A673 (cell line): ENCODE results near the gene FAM83D. TPM values are rescaled to one million over a fixed set of nuclear protein-coding genes. Genes with fewer than 3 reads are reported as not detected.

Experiments
- BruUV-seq: library from RNA; stranded (reverse); fragments of 400-500 nt; replicated peaks from 2 replicates; lab custom pipeline; 2021; lab: Mats Ljungman, UMichigan
- CTCF ChIA-PET: fragments of 300-600 bp; sonication (Branson Sonifier 250); formaldehyde crosslinking; loops from one replicate; lab custom pipeline; 2022; ENCODE audit warnings: antibody characterized with exemption; lab: Charles Lee
- POLR2A ChIA-PET: fragments of 300-600 bp; sonication (Branson Sonifier 250); formaldehyde crosslinking; loops from one replicate; lab custom pipeline; 2022; ENCODE audit warnings: antibody characterized with exemption; ENCODE audit not compliant: low non-redundant PET; lab: Charles Lee
- DNase-seq: peaks from one replicate; pipeline ENCODE4 v3.0.0-alpha.2; 2015; ENCODE audit warnings: low spot score
- H3K27ac ChIP-seq: fragments of 200-600 bp; sonication (generic); 2 replicates; pipeline ENCODE4 v1.5.1; 2016; ENCODE audit warnings: mixed run types, low read depth, mild to moderate bottlenecking, mixed read lengths, antibody characterized with exemption, low read length; ENCODE audit not compliant: poor library complexity, severe bottlenecking
- H3K27me3 ChIP-seq: fragments of 200-600 bp; sonication (generic); replicated peaks from 2 replicates; pipeline ENCODE4 v1.6.1; 2017; ENCODE audit warnings: mixed run types, low read depth, mild to moderate bottlenecking, mixed read lengths, antibody characterized with exemption, low read length; ENCODE audit not compliant: insufficient read depth, poor library complexity
- H3K36me3 ChIP-seq: fragments of 200-600 bp; sonication (generic); 2 replicates; pipeline ENCODE4 v1.6.1; 2016; ENCODE audit warnings: mixed run types, mild to moderate bottlenecking, mixed read lengths, antibody characterized with exemption, low read length; ENCODE audit not compliant: insufficient read depth, poor library complexity, severe bottlenecking
- H3K4me1 ChIP-seq: fragments of 200-600 bp; sonication (generic); 2 replicates; pipeline ENCODE4 v1.6.1; 2017; ENCODE audit warnings: mixed run types, mild to moderate bottlenecking, mixed read lengths, antibody characterized with exemption, low read length; ENCODE audit not compliant: insufficient read depth, poor library complexity, severe bottlenecking
- H3K4me3 ChIP-seq: fragments of 200-600 bp; sonication (generic); 2 replicates; pipeline ENCODE4 v1.5.1; 2016; ENCODE audit warnings: low read depth, mixed run types, mild to moderate bottlenecking, mixed read lengths, low read length; ENCODE audit not compliant: poor library complexity, severe bottlenecking
- H3K9me3 ChIP-seq: fragments of 200-600 bp; sonication (generic); 2 replicates; pipeline ENCODE4 v1.6.1; 2016; ENCODE audit warnings: mixed run types, low read depth, mild to moderate bottlenecking, mixed read lengths, antibody characterized with exemption, low read length; ENCODE audit not compliant: poor library complexity, severe bottlenecking
- EZH2 ChIP-seq: fragments of 200-600 bp; sonication (generic); IDR thresholded peaks from 2 replicates; pipeline ENCODE4 v1.6.1; 2017; ENCODE audit warnings: borderline replicate concordance, low read depth, mild to moderate bottlenecking, mixed read lengths, antibody characterized with exemption, low read length; ENCODE audit not compliant: poor library complexity, severe bottlenecking
- intact Hi-C: fragments of 100-400 bp; cut with micrococcal nuclease; formaldehyde crosslinking; loops from one replicate; pipeline ENCODE4 v1.10.0; 2022; ENCODE audit not compliant: unreplicated experiment
- total RNA-seq: library from RNA; stranded (reverse); gene quantifications from 2 replicates; pipeline ENCODE4 v1.2.3, GENCODE V29; 2021
- TF ChIP-seq, protein P1 (sequence below): fragments of 300-800, 200-600 bp; sonication (generic); conservative IDR thresholded peaks from 2 replicates; pipeline ENCODE4 v1.5.1; 2017; ENCODE audit warnings: low read depth, mild to moderate bottlenecking, antibody characterized with exemption, low read length, moderate library complexity, mixed read lengths

FAM83D gene
- total RNA-seq, 1 experiment from 2014 or later: 74.0 TPM

DNA sequence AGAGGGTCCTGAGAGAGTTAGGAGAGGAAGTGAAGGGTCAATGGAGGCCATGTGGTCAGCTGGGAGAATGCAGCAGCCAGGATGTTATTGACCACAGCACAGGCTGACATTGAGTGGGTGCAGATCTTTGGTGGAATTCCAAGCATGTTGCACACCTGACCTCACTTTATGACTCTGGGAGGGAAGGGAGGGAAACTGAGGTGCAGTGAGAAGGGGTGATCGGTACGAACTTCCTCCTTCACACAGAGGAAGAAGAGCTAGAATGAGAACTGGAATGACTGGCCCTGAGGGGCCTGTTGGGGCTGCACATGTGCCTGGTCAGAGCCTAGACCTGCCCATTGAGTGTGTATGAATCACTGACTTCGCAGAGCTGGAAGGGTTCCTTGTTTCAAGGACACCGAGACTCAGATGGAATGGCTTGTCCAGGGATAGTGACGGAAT is 9.8 kb downstream of the FAM83D start:
- Histone ChIP-seq H3K36me3 (peaks cover 48% of the 10 kb centered on the region), H3K9me3 (no peaks in the 10 kb centered on the region), H3K4me3 (no peak overlapping the region), H3K27me3 (no peaks in the 10 kb centered on the region), H3K27ac (no peak overlapping the region), H3K4me1 (peaks cover 5% of the 10 kb centered on the region)
- no peak for DNase-seq
- POLR2A ChIA-PET: no interaction called here
- no TSS peak for BruUV-seq
- intact Hi-C loops: no loop called here
- CTCF ChIA-PET: no interaction called here
- TF ChIP-seq, protein P1, sequence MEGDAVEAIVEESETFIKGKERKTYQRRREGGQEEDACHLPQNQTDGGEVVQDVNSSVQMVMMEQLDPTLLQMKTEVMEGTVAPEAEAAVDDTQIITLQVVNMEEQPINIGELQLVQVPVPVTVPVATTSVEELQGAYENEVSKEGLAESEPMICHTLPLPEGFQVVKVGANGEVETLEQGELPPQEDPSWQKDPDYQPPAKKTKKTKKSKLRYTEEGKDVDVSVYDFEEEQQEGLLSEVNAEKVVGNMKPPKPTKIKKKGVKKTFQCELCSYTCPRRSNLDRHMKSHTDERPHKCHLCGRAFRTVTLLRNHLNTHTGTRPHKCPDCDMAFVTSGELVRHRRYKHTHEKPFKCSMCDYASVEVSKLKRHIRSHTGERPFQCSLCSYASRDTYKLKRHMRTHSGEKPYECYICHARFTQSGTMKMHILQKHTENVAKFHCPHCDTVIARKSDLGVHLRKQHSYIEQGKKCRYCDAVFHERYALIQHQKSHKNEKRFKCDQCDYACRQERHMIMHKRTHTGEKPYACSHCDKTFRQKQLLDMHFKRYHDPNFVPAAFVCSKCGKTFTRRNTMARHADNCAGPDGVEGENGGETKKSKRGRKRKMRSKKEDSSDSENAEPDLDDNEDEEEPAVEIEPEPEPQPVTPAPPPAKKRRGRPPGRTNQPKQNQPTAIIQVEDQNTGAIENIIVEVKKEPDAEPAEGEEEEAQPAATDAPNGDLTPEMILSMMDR: no peak
- TF ChIP-seq EZH2: no peak

DNA sequence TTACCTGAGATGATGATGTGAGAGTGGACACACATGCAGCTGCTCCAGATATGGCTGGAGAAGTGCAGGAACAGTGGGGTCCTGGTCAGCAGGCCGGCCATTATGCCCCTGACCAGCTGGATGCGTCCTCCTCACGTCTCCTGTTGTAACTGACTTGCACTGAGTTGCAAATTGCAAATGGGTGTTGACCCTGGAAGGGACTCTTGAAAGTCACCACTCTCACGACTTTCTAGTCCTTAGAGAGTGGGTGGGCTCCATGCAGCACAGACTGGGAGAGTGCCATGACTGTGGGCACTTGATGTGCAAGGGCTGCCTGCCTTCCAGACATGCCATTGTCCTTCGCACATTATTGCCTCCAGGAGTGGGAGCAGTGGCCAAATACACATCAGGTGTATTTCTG is 10.8 kb downstream of the FAM83D start:
- H3K9me3 ChIP-seq: no peaks in the 10 kb centered on the region
- peak overlapping the region; percentile 0 for H3K27ac ChIP-seq
- no peak for TF ChIP-seq EZH2
- no peak overlapping the region for H3K4me3 ChIP-seq
- no peaks in the 10 kb centered on the region for H3K27me3 ChIP-seq
- POLR2A ChIA-PET: no interaction called here
- peaks cover 56% of the 10 kb centered on the region for H3K36me3 ChIP-seq
- intact Hi-C loops: no loop called here
- BruUV-seq: no TSS peak
- CTCF ChIA-PET: no interaction called here
- DNase-seq: no peak
- H3K4me1 ChIP-seq: peaks cover 5% of the 10 kb centered on the region

DNA sequence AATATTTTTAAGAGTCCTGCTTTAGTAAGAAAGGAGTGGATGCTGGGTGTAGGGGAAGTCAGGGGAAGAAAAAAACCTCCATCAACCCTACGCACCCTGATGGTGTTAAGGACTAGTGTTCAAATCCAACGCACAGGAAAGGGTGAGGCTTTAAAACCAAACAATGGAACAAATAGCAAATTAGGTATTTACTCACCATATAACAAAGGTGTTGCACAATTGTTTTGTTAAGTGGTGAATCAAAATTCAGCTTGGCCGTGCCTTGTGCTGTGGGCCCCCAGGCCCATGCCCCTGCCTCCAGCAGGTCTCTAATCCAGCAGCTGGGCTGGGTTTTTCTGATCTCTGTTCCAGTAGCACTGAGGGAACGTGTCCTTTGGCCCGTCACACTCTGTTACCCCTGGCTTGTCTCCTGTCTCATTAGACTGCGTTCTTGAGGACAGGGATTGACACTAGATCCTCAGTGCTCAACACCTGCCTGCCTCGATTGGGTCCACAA is 11.8 kb downstream of the FAM83D start:
- BruUV-seq: no TSS peak
- ChIA-PET POLR2A (interaction anchor here (0.6 kb wide), 1 partner anchor 9 kb away, joined by 9 read pairs; no protein-coding TSS in a partner anchor), CTCF (no interaction called here)
- no peak overlapping the region for H3K4me3 ChIP-seq
- peaks cover 66% of the 10 kb centered on the region for H3K36me3 ChIP-seq
- H3K27ac ChIP-seq: no peak overlapping the region
- no peaks in the 10 kb centered on the region for H3K9me3 ChIP-seq
- peaks cover 5% of the 10 kb centered on the region for H3K4me1 ChIP-seq
- no peaks in the 10 kb centered on the region for H3K27me3 ChIP-seq
- TF ChIP-seq EZH2: no peak
- TF ChIP-seq, protein P1: no peak
- DNase-seq: no peak
- intact Hi-C loops: no loop called here

DNA sequence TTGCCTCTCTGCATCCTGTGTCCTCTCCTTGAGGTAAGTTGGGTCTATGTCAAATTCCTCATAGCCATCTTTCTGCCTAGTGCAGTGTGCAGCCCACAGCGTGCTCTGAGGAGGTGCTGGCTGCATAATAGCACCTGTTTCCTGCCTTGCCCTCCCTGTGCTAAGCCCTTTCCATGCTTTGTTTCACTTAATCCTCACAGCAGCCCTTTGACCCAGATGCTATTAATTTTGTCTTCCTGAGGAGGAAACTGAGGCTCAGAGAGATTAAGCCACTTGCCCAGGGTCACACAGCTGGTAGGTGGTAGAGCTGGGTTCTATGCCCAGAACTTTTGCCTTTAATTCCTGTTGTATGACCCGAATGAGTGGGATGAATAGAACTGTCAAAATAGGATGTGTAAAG is 13.5 kb downstream of the FAM83D start:
- H3K4me3 ChIP-seq: no peak overlapping the region
- H3K27me3 ChIP-seq: no peaks in the 10 kb centered on the region
- no peak for DNase-seq
- H3K9me3 ChIP-seq: no peaks in the 10 kb centered on the region
- H3K27ac ChIP-seq: no peak overlapping the region
- ChIA-PET POLR2A (no interaction called here), CTCF (no interaction called here)
- no peak for TF ChIP-seq EZH2
- TF ChIP-seq, protein P1: no peak
- H3K36me3 ChIP-seq: peaks cover 66% of the 10 kb centered on the region
- intact Hi-C loops: no loop called here
- BruUV-seq: no TSS peak
- H3K4me1 ChIP-seq: peaks cover 5% of the 10 kb centered on the region
